Suppressor macrophage treated with lipopolysaccharide for 1 hour (primary cell): ENCODE data around the gene HILPDA.

Experiments
- DNase-seq, 3 donors: peaks; one replicate each; pipeline ENCODE4 v3.0.0-alpha.2; 2020 to 2022

Gene HILPDA, protein sequence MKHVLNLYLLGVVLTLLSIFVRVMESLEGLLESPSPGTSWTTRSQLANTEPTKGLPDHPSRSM

DNA sequence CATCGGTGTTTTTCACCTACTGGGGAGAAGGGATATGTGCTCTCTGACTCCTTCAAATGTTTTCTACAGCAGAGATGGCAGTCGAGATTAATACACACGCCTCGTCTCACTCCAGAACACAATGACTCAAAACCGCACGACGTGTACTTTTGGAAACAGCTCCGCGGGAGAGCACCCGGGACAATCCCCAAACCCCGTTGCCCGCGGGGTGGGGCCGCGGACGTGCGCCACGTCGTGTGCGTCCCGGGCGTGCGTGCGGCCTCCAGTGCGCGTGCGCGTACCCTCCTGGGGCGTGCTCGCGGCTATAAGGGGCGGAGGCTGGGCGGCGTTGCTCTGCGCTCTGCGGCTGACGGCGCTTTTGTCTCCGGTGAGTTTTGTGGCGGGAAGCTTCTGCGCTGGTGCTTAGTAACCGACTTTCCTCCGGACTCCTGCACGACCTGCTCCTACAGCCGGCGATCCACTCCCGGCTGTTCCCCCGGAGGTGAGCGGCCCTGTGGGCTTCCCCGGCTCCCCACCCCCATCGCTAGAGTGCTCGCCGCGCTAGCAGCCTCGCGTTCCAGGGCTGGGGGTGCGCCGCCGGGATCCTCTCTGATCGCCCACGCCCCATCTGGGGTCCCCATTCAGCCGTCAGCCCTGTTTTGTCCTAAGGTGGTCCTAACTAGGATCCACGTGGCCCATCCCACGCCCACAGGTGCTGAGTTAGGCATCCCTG lies at the start of gene HILPDA:
HILPDA (plus strand) TSS at position 336 of the 712 bp plus-strand sequence. CDS start 1,391 bp downstream, outside the sequence.
- DNase-seq: peak; percentile 99

DNA sequence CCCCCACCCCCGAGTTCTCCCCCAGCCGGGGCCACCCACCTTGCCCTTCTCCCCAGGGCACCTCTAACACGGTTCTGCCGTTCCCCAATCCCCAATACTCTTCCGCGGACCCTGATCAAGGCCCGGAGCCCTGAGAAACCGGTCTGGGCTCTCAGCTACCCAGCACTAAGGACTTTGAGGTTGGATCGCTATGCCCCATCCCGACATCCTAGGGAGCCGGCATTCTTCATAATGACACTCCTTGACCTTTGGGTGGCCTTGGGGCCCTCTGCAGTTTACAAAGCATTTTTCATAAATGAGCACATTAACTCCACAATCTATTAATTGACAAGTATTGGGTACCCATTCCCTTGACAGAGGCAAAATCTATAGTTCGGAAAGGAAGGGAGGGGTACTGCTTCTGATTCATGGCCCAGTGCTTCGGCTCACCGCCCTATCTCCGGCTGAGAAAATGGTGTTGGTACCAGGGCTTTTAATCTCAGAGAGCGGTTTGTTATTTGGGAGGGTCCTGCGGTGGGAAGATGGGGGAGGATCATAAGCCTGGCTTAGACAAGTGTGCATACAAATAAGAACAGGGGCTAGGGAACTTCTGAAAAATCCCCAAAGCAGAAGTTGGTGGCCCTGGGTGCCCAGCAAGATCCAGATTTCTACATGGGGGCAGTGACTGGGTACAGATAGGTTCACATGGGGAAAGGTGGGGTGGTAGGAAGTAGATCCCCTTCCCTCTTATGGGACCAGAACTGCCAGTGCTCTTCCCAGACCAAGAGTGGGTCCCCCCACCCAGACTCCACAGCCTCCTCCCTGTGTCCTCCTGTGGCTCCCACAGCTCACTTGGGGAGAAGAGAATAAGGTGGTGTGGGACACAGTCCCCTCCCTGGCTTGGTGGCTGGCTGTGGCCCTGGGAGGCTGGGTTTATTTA lies 49.1 kb upstream of the HILPDA start:
- DNase-seq: peak; percentile 75 to 85 (median 80)

DNA sequence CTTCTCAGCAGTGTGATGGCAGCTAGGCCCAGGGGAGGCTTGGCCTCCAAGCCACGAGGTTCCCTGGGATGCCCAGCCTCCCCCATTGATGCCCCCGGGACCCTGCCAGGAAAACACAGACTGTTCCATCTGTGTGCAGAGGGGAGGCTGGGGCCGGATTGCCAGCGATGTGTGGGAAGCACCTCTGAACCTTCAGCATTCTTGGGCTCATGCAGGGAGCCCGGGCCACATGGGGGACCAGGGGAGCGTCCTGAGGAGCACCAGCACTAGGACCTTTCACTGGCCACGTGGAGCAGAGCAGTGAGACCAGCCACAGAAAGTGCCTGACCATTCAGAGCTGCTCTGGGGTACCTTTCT lies 48.5 kb upstream of the HILPDA start:
- DNase-seq: no peak

DNA sequence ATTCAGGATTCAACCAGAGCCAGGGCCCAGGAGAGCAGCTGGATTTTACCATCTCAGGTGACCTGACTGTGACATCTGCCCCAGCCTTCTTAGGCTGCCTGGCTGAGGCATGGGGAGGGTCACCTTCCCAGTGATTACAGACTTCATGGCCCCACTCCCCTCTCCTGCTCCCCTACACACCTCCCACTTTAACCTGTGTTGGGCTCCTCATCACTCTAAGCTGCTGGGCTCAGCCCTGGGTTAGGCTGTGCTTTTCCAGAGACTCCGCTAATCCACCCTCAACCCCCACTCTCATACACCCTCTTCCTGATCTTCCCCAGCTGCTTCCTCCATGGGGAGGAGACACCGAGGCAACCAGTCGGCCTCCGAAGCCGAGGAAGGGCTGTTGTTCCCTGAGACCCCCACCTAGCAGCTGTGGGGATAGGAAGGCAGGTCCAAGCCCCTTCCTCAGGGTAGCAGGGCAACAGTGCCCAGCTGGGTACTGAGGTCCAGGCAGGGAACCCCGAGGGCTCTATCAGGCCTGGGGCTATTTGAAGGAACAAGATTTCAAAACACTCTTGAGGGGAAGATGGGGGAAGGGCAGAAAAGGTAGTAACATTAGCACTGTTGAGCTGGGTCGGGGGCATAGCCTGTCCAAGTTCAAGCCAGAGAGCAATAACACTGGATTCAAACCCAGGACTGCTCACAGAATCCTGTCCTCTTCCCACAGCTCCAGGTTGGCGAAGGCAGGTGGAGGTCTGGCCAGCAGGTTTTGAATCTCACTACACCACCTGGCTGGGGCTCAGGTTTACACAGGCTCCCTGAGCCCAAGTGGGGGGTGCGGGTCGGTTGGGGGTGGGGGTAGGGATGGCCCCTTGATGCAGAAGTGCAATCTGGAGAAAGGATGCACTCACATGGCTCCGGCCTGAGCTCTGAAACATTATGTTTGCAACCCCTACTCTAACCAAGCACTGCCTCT lies 47.6 kb upstream of the HILPDA start:
- no peak for DNase-seq

DNA sequence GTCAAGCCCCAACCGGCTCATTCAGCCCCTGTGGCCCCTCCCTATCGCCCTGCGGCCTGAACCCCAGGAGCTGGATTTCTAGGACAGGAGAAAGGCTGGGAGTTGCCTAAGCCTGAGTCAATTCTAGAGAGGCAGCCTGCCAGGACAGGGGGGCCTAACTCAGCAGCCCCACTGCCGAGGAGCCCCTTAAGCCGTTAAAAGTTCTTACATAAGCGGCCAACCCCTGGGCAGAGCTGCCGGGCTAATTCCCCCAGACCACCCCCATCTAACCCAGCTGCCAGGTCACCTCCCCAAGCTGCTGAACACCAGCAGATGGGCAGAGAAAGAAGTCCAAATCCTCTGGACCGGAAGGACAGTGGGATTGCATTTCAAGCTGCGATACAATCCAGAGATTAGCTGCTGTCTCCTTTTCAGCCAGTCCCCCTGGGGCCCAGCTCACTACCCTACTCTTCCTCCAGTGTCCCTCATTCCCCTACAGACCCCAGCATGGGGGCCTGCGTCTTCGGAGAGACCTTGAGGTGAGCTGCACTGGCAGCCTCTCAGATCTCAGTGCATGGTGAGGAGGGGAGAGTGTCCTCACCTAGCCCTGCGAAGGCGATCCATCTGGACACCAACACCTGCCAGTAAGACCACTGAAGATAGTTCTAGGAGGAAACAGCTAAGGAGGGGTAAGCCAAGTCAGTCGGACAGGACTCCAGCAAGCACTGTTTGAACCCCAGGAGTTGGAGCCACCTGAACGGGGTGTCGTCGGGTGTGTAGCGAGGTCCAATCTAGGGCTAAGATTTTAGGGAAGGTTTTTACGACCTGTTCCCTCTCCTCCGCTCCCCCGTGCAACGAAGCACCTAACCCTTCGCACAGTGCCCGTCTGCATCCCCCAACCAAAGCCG lies 46.7 kb upstream of the HILPDA start:
- DNase-seq: no peak

DNA sequence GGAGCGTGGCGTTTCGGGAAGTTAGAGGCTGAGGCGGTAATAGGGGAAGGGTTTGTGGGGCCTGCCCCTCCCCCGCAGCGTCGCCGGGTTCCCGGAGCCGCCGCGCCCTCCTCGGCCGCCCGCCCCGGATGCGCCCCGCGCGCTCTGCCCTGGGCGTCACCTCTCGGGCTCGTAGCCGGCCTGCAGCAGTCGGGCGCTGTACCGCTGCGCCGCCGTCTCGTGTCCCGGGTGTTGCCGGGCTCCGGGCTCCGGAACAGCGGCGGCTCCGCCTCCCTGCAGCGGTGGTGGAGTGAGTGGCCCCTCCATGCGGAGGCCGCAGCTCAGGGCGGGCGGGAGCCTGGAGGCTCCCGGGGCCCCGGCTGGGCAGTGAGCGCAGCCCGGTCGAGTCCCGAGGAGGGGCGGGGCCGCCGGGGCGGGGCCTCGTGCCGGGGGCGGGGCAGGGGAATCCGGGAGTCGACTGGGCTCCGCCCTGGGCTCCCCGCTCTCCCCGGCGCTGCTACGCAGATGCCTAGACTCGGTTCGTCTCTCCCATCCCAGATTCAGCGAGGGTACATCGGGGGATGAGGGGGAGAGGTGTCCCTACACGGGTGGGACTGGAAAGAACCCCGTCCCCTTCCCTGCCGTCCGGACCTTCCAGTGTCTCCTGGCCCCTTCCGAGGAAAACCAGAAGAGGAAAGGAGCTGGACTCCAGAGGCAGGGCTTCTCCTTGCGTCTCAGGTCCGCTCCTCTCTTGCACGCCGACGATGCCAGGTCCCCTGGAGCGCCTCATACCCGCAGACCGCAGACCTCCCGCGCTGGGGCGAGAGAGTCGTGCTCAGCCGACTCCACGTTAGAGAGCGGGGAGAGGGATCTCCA lies 45.9 kb upstream of the HILPDA start, which contains the start of gene IMPDH1:
IMPDH1 (minus strand) TSS at position 387 of the 855 bp plus-strand sequence; CDS start at position 306, 81 bp downstream.
- DNase-seq: peak; percentile 85 to 96 (median 91)

DNA sequence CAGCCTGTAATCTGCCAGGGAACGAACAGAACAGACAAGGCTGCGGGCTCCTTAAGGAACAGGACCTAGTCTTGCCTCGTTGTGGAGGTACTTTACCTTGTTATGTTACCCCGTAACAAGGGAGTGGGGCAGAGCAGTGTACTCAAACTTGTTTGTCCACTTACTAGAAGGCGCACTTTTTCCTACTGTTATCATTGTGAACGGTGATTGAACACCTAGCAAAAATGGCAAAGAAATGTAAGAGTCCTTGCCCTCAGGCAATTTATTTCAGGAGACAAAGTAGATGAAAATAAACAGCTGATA lies 45.3 kb upstream of the HILPDA start:
- no peak for DNase-seq

DNA sequence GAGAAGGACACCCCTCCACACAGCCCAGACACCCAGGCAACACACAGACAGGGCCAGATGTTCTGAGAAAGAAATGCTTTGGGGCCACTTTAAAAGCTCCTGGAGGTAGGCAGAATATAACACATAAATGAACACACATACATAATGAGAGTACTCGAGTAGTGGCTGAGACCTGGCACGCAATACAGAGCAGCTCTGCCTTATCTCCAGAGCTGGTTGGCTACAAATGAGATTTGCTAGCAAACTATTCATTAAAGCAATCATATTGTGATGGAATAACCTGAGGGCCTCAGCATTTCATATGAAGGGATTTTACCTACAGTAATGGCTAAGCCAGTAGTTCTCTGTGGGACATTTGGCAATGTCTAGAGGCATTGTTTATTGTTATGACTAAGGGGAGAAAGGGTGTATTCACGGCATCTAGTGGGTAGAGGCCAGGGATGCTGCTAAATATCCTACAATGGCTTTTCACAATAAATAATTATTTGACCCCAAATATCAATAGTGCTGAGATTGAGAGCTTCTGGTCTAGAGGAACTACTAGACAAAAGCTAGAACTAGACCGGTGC lies 40.4 kb upstream of the HILPDA start:
- DNase-seq: no peak

DNA sequence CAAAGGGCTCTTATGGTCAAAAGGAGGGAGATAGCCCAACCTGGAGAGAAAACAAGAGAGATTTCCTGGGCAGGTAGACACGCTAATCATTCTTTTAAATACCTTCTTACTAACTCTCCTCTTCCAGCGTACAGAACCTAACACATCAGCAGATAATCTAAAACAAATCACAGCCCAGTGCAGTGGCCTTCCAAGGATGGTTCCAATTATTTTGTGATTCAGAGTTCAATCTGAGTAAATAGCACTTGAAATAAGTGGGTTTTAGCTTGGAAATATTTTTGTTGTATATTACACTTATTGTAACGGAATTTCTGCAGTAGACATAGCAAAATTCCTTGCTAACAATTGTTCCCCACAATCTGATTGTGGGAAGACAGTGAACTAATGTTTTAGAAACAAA lies 38.6 kb upstream of the HILPDA start:
- no peak for DNase-seq

DNA sequence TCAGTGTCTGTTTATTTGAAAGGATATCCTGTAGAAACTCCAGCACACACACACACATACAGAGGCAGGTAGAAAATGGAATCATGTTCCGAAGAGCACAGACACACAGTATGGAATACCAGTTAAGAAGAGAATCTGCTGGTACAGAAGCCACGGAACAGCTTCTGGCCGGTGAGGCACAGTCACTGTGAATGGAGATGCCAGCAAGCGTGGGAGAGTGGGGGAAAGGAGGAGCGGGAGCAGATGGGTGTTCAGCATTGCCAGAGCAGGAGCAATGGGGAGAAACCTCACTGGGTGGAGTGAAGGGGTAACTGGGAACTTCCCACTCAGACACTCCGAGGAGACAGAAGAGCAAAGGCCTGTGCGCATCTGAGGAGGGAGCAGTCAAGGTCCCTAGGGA lies 36.4 kb upstream of the HILPDA start:
- no peak for DNase-seq

DNA sequence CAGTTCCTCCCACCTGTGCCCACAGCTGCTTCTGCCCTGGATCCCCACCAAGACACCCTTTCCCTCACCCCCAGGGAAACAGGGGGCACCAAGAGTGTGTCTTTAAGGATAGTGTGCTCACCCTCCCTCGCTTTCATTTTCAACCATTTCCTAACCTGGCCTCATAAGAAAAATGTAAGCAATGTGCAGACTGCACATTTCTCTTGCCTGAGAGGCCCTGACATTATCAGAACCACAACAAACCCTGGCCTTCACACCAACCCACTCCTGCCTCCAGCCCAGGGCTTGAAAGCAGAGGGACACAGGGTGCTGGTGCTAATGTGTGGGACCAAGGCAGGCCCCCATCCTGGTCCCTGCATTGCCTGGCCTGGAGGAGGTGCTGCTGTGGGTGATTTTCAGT lies 34.9 kb upstream of the HILPDA start:
- no peak for DNase-seq

DNA sequence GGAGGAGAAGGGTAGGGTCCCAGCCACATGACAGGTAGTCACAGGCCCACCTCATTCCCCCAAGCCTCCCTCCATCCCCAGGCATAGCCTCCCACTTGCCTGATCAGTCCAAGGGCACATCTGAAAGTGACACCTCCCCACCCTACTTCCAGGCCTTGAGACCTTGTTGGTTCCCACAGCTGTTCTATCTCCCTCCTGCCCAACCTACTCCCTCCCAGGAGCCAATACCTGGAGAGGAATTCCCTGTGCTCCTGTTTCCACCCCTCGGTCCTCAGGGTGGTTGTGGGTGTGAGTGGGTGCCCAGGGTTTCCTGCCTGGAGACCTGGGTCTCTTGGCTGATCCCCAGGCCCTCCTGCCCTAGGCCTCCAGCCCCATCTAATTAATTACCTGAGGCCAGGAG lies 34.3 kb upstream of the HILPDA start:
- DNase-seq: no peak

DNA sequence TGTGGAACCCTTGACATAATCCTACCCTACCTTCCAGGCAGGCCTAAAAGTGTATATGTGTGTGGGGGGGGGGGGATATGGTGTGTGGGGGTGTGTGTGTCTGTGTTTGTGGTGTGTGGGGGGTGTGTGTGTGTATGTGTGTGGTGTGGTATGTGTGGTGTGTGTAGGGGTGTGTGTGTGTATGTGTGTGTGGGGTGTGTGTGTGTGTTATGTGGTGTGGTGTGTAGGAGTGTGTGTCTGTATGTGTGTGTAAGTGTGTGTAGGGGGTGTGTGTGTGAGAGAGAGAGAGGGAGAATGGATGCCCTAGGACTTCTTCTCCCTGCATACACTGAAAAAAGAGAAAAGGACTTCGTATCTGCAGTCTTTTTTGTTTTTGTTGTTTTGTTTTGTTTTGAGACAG lies 33.6 kb upstream of the HILPDA start:
- DNase-seq: no peak

DNA sequence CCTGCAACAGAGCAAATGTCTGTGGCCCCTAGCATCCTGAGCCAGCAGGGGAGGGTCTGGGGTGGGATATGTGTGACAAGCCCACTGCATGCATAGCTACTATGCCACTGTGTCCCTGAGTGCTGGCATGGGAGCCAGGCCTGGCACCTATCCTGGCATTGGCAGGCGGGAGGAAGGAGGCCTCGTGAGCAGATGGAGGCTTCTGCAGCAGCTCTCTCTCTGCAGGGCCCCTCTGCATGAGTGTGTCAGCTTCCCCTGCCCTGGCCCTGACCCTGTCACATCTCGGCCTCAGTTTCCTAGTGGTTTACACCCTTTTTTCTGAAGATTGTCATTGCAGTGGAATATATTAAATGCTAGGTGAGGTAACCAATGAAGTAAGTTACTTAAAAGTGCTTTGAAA lies 32.8 kb upstream of the HILPDA start:
- DNase-seq: no peak

DNA sequence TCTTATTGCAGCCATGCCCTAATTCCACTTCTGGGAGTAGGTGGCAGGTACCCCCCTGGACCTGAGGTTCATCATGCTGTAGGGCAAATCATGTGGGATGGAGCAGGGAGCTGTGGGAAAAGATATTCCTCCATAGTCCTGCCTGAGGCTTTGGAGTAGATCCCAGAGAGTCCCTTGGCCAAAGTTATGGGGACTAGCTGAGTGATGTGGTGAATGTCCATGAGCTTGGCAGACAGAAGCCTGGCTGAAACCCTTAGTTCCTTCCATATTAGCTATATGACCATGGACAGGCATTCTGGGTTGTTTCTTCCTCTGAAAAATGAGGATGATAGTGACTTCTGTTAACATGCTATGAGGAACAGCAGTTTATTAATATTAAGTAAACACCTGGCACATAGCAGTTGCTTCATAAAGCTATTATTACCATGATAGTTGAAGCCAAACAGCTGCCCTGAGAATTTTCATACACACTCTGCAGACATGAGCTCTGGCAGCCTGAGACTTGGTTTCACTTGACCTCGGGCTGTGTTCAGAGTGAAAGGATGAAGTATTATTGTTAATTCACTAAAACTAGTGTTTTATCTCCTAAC lies 30.9 kb upstream of the HILPDA start:
- DNase-seq: no peak

DNA sequence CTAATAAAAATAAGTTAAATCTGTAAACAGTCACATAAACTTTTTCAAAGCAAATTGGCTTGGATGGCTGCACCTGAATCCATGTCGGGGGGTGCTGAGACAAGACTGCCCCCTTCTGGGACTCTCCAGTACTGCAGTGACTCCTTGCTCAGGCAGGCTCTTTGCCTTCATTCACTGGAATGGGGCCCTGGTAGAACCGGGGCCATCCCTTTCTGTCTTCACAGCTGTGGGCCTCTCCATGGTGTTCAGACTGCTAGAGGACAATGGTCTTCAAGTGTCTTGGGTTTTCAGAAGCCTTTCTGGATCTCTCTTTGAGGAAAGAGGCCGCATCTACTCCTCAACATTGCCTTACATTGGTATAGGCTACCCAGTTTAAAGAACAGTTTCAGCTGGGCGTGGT lies 29.8 kb upstream of the HILPDA start:
- peak; percentile 78 to 85 (median 83) for DNase-seq

DNA sequence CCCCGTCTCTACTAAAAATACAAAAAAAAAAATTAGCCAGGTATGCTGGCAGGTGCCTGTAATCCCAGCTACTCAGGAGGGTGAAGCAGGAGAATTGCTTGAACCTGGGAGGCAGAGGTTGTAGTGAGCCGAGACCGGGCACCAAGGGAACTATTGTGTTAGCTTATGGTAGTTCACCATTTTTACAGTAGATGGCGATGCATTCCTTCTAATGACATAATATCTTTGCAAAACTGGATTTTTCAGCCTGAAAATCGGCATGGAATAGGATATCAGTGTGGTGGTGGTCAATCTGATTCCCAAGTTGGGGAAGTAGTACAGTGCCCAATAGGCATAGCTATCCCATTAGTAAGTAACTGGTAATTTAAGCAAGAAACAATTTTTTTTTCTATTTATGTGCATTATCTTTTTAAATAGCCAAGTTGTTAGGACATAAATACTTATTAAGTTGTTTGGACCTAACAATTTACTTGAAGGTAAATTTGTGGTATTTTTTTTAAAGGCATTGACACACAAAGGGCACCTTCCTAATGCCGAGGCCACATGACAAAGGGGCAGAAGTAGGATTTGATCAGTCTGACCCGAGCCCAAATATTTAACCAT lies 28.3 kb upstream of the HILPDA start:
- DNase-seq: peak; percentile 77 to 90 (median 83)

DNA sequence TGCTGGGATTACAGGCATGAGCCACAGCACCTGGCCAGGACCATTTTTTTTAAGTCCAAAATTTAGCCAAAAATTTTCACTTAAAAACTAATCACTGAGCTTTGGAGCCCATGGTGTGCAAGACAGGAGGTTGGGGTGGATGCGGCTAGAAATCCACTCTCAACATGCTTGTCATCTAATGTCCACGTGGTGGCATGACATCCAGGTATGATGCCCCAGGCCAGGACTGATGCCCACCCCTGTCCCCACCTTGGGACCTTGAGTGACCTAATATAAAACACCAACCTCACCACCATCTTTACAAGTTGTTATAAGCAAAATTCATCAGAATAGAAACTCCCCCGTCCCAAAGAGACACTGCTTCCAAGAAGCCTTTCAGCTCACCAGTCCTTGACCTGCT lies 25.5 kb upstream of the HILPDA start:
- DNase-seq: no peak

DNA sequence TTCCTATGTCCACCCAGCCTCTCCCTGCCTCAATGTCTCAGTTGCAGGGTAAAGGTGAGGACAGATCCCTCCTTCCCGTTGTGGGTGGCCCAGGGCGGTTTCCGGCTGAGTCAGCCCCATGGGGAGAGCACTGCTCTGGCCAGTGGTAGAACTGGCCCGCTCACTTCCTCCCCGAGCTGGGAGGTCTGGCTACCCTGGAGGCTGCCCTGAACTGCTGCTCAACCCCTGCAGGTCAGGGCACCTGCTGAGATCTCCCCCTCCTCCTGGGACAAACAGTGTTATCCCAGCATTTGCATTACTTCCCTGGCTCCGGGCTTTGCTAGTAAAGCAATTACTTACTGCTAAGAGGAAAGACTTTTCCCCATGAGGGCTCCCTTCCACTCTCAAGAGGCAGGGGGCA lies 24.5 kb upstream of the HILPDA start:
- DNase-seq: peak in 1 of 3 donors; percentile 42

DNA sequence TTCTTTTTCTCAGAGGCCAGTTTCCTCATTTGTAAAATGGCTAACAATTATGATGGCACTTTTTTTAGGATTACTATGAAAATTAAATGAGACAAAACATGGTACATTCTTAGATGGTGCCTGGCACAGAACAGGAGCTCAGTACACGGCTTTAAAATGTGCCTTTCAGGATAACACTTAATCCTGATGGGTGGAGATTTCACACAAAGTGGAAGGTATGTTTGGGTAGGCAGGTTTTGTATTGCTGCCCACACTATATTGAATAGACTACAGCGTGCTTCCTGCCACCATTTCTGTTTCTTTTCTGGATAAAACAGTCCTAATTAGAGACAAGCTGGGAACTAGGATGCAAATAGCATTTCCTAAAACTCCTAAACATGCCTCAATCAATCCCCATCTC lies 23.9 kb upstream of the HILPDA start:
- no peak for DNase-seq
